Upper lobe of left lung (tissue), 4 donors: ENCODE data around the gene GALNT18.
"Not testable (repeated sequence)": the region's sequence is repeated elsewhere in the genome, so short reads cannot be mapped to it uniquely, and the experiment has no call there.

Source experiments
- POLR2A ChIP-seq, 4 donors: fragments of 450-650 bp; IDR thresholded peaks; one replicate each; pipeline ENCODE4 v1.5.1; 2016 to 2017; ENCODE audit warnings: antibody characterized with exemption in 4 of 4, mild to moderate bottlenecking in 2 of 4
- POLR2AphosphoS5 ChIP-seq, 2 donors: sonication (generic); formaldehyde crosslinking; IDR thresholded peaks; one replicate each; pipeline ENCODE4 v1.5.1; 2017; ENCODE audit warnings: antibody characterized with exemption in 2 of 2

DNA sequence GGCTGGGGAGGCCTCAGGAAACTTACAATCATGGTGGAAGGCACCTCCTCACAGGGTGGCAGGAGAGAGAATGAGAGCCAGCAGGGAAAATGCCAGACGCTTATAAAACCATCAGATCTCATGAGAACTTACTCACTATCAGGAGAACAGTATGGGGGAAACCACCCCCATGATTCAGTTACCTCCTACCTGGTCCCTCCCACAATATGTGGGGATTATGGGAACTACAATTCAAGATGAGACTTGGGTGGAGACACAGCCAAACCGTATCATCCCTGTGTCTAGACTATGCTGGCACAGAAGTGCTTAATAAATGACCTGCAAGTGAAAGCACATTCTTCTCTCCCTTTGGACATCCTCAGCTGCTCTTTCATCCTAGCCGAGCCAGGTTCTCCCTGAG is 174.2 kb downstream of the GALNT18 start:
- TF ChIP-seq POLR2AphosphoS5, POLR2A (IDR thresholded peaks at IDR 0.05): not testable (repeated sequence)
